ENCODE data around the gene SYNE1.

- TF ChIP-seq FOXJ3 (CRISPR knock-in tag; IDR thresholded peaks at IDR 0.05; ENCODE audit: borderline replicate concordance) (no peak), ZNF121 (CRISPR knock-in tag; IDR thresholded peaks at IDR 0.05) (no peak), CTCF (IDR thresholded peaks at IDR 0.05) (no peak), TCF7 (CRISPR knock-in tag; IDR thresholded peaks at IDR 0.05; ENCODE audit: low read depth) (no peak), ZSCAN18 (CRISPR knock-in tag; IDR thresholded peaks at IDR 0.05) (no peak), GRHL2 (CRISPR knock-in tag; IDR thresholded peaks at IDR 0.05; ENCODE audit: insufficient replicate concordance, severe bottlenecking) (no peak)
Observed at GRCh38 chr6:152295920-152296319, 341.2 kb downstream of the SYNE1 start.

Data from WTC11 (cell line).